K562 (cell line): Measurements from ENCODE around the gene MAEL. TPM values are rescaled to one million over a fixed set of nuclear protein-coding genes. Genes with fewer than 3 reads are reported as not detected.

Source experiments
- ARID4B ChIP-seq: sonication (generic); formaldehyde crosslinking; IDR thresholded peaks from 2 replicates; pipeline ENCODE4 v1.8.0; 2022; ENCODE audit warnings: mild to moderate bottlenecking, missing genetic modification reagents
- CBX3 ChIP-seq, 2 experiments: IDR thresholded peaks; 1 replicate in 1 of 2; 2 replicates in 1 of 2; pipeline ENCODE4 v1.6.1; 2012; ENCODE audit warnings: inconsistent platforms in 2 of 2, low read length in 2 of 2, borderline replicate concordance in 1 of 2, control low read depth in 1 of 2
- CREBBP ChIP-seq: IDR thresholded peaks from one replicate; pipeline ENCODE4 v1.6.1; 2012; ENCODE audit warnings: low read depth, mild to moderate bottlenecking, control low read depth, inconsistent platforms, low read length
- DLX4 ChIP-seq: fragments of 250-450 bp; sonication (Bioruptor Pico); IDR thresholded peaks from 2 replicates; pipeline ENCODE4 v1.6.1; 2021; ENCODE audit warnings: mild to moderate bottlenecking
- GABPA ChIP-seq: fragments of 200-800 bp; sonication (Bioruptor generic); conservative IDR thresholded peaks from 2 replicates; pipeline ENCODE4 v1.6.1; 2016; ENCODE audit warnings: low read depth, missing genetic modification characterization, missing compliant biosample characterization
- HMBOX1 ChIP-seq: sonication (generic); IDR thresholded peaks from 2 replicates; pipeline ENCODE4 v1.6.1; 2016
- HSF4 ChIP-seq: fragments of 250-450 bp; sonication (Bioruptor Pico); IDR thresholded peaks from 2 replicates; pipeline ENCODE4 v2.1.2; 2022; ENCODE audit warnings: mild to moderate bottlenecking, moderate library complexity, borderline replicate concordance
- LARP7 ChIP-seq: fragments of 450-650 bp; IDR thresholded peaks from 2 replicates; pipeline ENCODE4 v1.6.1; 2016
- MBD1 ChIP-seq: fragments of 250-450 bp; sonication (Bioruptor Pico); IDR thresholded peaks from 2 replicates; pipeline ENCODE4 v1.8.0; 2022; ENCODE audit warnings: inconsistent platforms
- MXD1 ChIP-seq: fragments of 250-450 bp; sonication (Bioruptor Pico); IDR thresholded peaks from 2 replicates; pipeline ENCODE4 v1.8.0; 2021; ENCODE audit warnings: borderline replicate concordance, mild to moderate bottlenecking, moderate library complexity; ENCODE audit not compliant: poor library complexity, severe bottlenecking
- NR3C1 ChIP-seq: sonication (generic); formaldehyde crosslinking; IDR thresholded peaks from 2 replicates; pipeline ENCODE4 v1.8.1; 2022; ENCODE audit warnings: missing genetic modification reagents
- RUNX1 ChIP-seq: sonication (generic); IDR thresholded peaks from 2 replicates; pipeline ENCODE4 v1.6.1; 2016; ENCODE audit warnings: antibody characterized with exemption, low read depth
- SMARCC2 ChIP-seq: fragments of 450-650 bp; IDR thresholded peaks from 2 replicates; pipeline ENCODE4 v1.6.1; 2017; ENCODE audit warnings: antibody characterized with exemption, moderate library complexity, mild to moderate bottlenecking, low read depth
- TCF7L2 ChIP-seq: fragments of 150-350 bp; IDR thresholded peaks from 2 replicates; pipeline ENCODE4 v1.6.1; 2016; ENCODE audit warnings: low read depth, mild to moderate bottlenecking, low read length, moderate library complexity
- ZNF518B ChIP-seq: fragments of 250-450 bp; sonication (Bioruptor Pico); IDR thresholded peaks from 2 replicates; pipeline ENCODE4 v1.5.0; 2021; ENCODE audit warnings: mild to moderate bottlenecking, moderate library complexity
- polyA plus RNA-seq, 8 experiments: library from polyadenylated mRNA; depleted of rRNA in 4 of 8; stranded (reverse) in 5 of 8; unstranded in 3 of 8; fragments of >200 nt; fragmentation: Nextera tagmentation in 2 of 8; fragmentation: Illumina TruSeq in 1 of 8; extraction: Ambion mirVana in 2 of 8; extraction: Trizol in 1 of 8; gene quantifications; 2 replicates each; pipeline versions ENCODE4 v1.2.1 to v1.2.3, GENCODE V29; 2011 to 2014; ENCODE audit warnings: inconsistent platforms in 1 of 8, missing spikeins in 1 of 8
- total RNA-seq, 7 experiments: library from RNA; depleted of rRNA in 6 of 7; stranded (reverse); fragments of >200 nt in 6 of 7; fragmentation: Illumina TruSeq in 2 of 7; extraction: Trizol in 2 of 7; gene quantifications; 2 replicates each; pipeline versions ENCODE4 v1.2.1 to v1.2.3, GENCODE V29; 2011 to 2021; ENCODE audit warnings: low replicate concordance in 1 of 7

Gene MAEL
- total and polyA plus RNA-seq, 9 of the 15 experiments (the other 6 are each of a cell fraction or from before 2014, with no cell fraction given): 0.11 to 1.9 (median 0.75) TPM

GRCh38 chr1:167052389-167052788 lies 63.3 kb downstream of the MAEL start (continued):
- TF ChIP-seq GABPA (tag) (no peak), HSF4 (no peak), CREBBP (no peak), CBX3 (IDR thresholded peaks at IDR 0.05; ENCODE audit: borderline replicate concordance in 1 of 2, low read length in 2 of 2) (no peak), DLX4 (CRISPR knock-in tag) (no peak), SMARCC2 (no peak), ARID4B (CRISPR knock-in tag) (no peak), RUNX1 (no peak), HMBOX1 (no peak), MBD1 (CRISPR knock-in tag) (no peak), TCF7L2 (no peak), ZNF518B (CRISPR knock-in tag) (no peak), LARP7 (no peak), NR3C1 (CRISPR knock-in tag) (no peak), MXD1 (CRISPR knock-in tag) (no peak)
